ENCODE results near the gene C11orf52. TPM values are rescaled to one million over a fixed set of nuclear protein-coding genes. Genes with fewer than 3 reads are reported as not detected.

C11orf52 gene
- total and polyA plus RNA-seq, 2 of the 13 experiments (the other 11 are each of a cell fraction or from before 2014, with no cell fraction given) = 7.4 to 11.0 TPM

DNA sequence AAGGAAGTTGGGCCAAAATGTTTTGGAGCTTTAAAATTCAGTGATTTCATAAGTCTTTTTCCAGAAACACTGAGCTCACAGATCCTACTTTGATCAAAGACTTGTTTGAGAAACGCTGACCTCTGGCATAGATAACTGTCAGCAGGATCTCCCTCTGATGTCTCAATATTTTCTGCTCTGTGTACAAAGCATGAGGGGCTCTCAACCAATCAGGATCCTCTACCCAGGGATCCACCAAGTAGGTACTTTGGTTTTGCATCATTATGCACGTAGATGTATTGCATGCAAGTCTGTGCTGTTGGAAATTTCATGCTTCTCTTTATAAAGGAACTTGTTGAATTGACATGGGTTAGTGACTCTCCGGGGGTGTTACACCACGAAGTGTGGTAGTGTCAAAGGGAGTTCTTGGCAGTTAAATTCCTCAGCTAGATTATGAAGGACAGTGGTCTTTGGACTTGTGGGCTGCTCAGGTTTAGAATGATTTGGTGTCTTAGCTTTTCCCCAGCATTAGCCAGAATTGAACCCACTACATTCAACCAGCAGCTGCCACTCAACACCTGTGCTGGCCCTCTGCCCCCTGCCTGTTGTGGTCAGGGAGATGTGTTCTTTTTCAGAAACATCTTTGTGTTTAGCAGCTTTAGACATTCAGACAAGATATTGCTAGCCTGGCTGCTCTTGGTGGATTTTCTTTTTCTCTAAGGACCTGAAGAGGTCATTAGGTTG lies 16.8 kb downstream of the C11orf52 start (continued):
- TF ChIP-seq, protein P1, sequence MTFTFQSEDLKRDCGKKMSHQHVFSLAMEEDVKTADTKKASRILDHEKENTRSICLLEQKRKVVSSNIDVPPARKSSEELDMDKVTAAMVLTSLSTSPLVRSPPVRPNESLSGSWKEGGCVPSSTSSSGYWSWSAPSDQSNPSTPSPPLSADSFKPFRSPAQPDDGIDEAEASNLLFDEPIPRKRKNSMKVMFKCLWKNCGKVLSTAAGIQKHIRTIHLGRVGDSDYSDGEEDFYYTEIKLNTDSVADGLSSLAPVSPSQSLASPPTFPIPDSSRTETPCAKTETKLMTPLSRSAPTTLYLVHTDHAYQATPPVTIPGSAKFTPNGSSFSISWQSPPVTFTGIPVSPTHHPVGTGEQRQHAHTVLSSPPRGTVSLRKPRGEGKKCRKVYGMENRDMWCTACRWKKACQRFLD (CRISPR knock-in tag; IDR thresholded peaks at IDR 0.05; ENCODE audit: borderline replicate concordance) = no peak
- no peak for TF ChIP-seq ZMYM2 (CRISPR knock-in tag; IDR thresholded peaks at IDR 0.05)
- no peak for TF ChIP-seq ZFYVE20 (CRISPR knock-in tag; IDR thresholded peaks at IDR 0.05; ENCODE audit: borderline replicate concordance, low read depth)
- TF ChIP-seq TGIF2 (CRISPR knock-in tag; IDR thresholded peaks at IDR 0.05) = no peak; the same call in 1 of the 2 replicates
- TF ChIP-seq ZNF562 (CRISPR knock-in tag; IDR thresholded peaks at IDR 0.05; ENCODE audit: borderline replicate concordance) = no peak
- no peak for TF ChIP-seq ZNF768 (CRISPR knock-in tag; IDR thresholded peaks at IDR 0.05)
- peak; percentile 97 for TF ChIP-seq RXRB (CRISPR knock-in tag; IDR thresholded peaks at IDR 0.05; ENCODE audit: borderline replicate concordance)
- TF ChIP-seq, protein P2, sequence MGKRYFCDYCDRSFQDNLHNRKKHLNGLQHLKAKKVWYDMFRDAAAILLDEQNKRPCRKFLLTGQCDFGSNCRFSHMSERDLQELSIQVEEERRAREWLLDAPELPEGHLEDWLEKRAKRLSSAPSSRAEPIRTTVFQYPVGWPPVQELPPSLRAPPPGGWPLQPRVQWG (CRISPR knock-in tag; IDR thresholded peaks at IDR 0.05; ENCODE audit: borderline replicate concordance, low read depth) = no peak
- TF ChIP-seq, protein P3, sequence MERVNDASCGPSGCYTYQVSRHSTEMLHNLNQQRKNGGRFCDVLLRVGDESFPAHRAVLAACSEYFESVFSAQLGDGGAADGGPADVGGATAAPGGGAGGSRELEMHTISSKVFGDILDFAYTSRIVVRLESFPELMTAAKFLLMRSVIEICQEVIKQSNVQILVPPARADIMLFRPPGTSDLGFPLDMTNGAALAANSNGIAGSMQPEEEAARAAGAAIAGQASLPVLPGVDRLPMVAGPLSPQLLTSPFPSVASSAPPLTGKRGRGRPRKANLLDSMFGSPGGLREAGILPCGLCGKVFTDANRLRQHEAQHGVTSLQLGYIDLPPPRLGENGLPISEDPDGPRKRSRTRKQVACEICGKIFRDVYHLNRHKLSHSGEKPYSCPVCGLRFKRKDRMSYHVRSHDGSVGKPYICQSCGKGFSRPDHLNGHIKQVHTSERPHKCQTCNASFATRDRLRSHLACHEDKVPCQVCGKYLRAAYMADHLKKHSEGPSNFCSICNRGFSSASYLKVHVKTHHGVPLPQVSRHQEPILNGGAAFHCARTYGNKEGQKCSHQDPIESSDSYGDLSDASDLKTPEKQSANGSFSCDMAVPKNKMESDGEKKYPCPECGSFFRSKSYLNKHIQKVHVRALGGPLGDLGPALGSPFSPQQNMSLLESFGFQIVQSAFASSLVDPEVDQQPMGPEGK (CRISPR knock-in tag; IDR thresholded peaks at IDR 0.05) = no peak
- TF ChIP-seq HNRNPLL (IDR thresholded peaks at IDR 0.05; ENCODE audit: low read depth, low read length, poor library complexity, severe bottlenecking) = no peak
- 0 out of 2 replicates have a peak, but pooled peaks have one; percentile 27 for TF ChIP-seq TSC22D2 (CRISPR knock-in tag; IDR thresholded peaks at IDR 0.05; ENCODE audit: borderline replicate concordance)
- TF ChIP-seq, protein P4, sequence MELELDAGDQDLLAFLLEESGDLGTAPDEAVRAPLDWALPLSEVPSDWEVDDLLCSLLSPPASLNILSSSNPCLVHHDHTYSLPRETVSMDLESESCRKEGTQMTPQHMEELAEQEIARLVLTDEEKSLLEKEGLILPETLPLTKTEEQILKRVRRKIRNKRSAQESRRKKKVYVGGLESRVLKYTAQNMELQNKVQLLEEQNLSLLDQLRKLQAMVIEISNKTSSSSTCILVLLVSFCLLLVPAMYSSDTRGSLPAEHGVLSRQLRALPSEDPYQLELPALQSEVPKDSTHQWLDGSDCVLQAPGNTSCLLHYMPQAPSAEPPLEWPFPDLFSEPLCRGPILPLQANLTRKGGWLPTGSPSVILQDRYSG (CRISPR knock-in tag; IDR thresholded peaks at IDR 0.05) = no peak
- TF ChIP-seq, protein P5, sequence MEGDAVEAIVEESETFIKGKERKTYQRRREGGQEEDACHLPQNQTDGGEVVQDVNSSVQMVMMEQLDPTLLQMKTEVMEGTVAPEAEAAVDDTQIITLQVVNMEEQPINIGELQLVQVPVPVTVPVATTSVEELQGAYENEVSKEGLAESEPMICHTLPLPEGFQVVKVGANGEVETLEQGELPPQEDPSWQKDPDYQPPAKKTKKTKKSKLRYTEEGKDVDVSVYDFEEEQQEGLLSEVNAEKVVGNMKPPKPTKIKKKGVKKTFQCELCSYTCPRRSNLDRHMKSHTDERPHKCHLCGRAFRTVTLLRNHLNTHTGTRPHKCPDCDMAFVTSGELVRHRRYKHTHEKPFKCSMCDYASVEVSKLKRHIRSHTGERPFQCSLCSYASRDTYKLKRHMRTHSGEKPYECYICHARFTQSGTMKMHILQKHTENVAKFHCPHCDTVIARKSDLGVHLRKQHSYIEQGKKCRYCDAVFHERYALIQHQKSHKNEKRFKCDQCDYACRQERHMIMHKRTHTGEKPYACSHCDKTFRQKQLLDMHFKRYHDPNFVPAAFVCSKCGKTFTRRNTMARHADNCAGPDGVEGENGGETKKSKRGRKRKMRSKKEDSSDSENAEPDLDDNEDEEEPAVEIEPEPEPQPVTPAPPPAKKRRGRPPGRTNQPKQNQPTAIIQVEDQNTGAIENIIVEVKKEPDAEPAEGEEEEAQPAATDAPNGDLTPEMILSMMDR (CRISPR knock-in tag; IDR thresholded peaks at IDR 0.05) = no peak
- TF ChIP-seq HES4 (CRISPR knock-in tag; IDR thresholded peaks at IDR 0.05; ENCODE audit: borderline replicate concordance) = no peak
- no peak for TF ChIP-seq ZNF180 (CRISPR knock-in tag; IDR thresholded peaks at IDR 0.05; ENCODE audit: borderline replicate concordance, low read depth)
- TF ChIP-seq, protein P6, sequence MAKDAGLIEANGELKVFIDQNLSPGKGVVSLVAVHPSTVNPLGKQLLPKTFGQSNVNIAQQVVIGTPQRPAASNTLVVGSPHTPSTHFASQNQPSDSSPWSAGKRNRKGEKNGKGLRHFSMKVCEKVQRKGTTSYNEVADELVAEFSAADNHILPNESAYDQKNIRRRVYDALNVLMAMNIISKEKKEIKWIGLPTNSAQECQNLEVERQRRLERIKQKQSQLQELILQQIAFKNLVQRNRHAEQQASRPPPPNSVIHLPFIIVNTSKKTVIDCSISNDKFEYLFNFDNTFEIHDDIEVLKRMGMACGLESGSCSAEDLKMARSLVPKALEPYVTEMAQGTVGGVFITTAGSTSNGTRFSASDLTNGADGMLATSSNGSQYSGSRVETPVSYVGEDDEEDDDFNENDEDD (CRISPR knock-in tag; IDR thresholded peaks at IDR 0.05; ENCODE audit: borderline replicate concordance) = no peak
- peak; percentile 80 for TF ChIP-seq TCF7 (IDR thresholded peaks at IDR 0.05; ENCODE audit: low read depth)
- no peak for TF ChIP-seq GTF2F1 (IDR thresholded peaks at IDR 0.05; ENCODE audit: low read length)
- TF ChIP-seq ZNF17 (CRISPR knock-in tag; IDR thresholded peaks at IDR 0.05) = no peak
- peak; percentile 70 for TF ChIP-seq HDAC2 (CRISPR knock-in tag; IDR thresholded peaks at IDR 0.05)
- TF ChIP-seq ZNF678 (CRISPR knock-in tag; IDR thresholded peaks at IDR 0.05) = no peak
- TF ChIP-seq ZNF3 (CRISPR knock-in tag; IDR thresholded peaks at IDR 0.05) = no peak
- TF ChIP-seq ZBTB21 (CRISPR knock-in tag; IDR thresholded peaks at IDR 0.05) = peak; percentile 58; the same call in 1 of the 2 replicates
